HepG2 (cell line): Measurements from ENCODE around the gene SURF1. TPM values are rescaled to one million over a fixed set of nuclear protein-coding genes. Genes with fewer than 3 reads are reported as not detected.

Source experiments
- ATAC-seq: fragments of 200-7000 bp; cut with Tn5 transposase; 3 replicates; pipeline ENCODE4 v1.9.1; 2020; ENCODE audit warnings: mild to moderate bottlenecking, moderate library complexity
- BruUV-seq: library from RNA; stranded (reverse); fragments of 400-500 nt; replicated peaks from 2 replicates; lab custom pipeline; 2021; lab: Mats Ljungman, UMichigan
- CTCF ChIA-PET: fragments of 300-600 bp; formaldehyde crosslinking; extraction: SDS; loops from one replicate; lab custom pipeline; 2021; ENCODE audit warnings: low total read pairs, inconsistent platforms, low intra/inter-chr PET ratio; lab: Yijun Ruan, JAX
- POLR2A ChIA-PET: fragments of 350-600 bp; sonication (Branson Sonifier 250); formaldehyde crosslinking; loops from one replicate; lab custom pipeline; 2020; ENCODE audit warnings: antibody characterized with exemption, inconsistent platforms; lab: Yijun Ruan, JAX
- DNase-seq: peaks from one replicate; pipeline ENCODE4 v3.0.0-alpha.2; 2015; ENCODE audit warnings: low spot score
- FAIRE-seq: peaks from 3 replicates; lab custom pipeline; 2011; peaks lifted over from hg19 to GRCh38; lab: Jason Lieb, UNC
- H2AFZ ChIP-seq: one replicate; pipeline ENCODE4 v1.6.1; 2011; ENCODE audit warnings: low read length, inconsistent platforms
- H3K27ac ChIP-seq: fragments of 300-600 bp; 3 replicates; pipeline ENCODE4 v1.8.0; 2011; ENCODE audit warnings: mixed run types, mild to moderate bottlenecking, mixed read lengths, low read length, inconsistent platforms; ENCODE audit not compliant: insufficient read depth; ENCODE audit errors: extremely low read length
- H3K27me3 ChIP-seq, 2 experiments: fragments of 200-600 bp in 1 of 2; 2 replicates in 1 of 2; 3 replicates in 1 of 2; pipeline versions ENCODE4 v1.6.0 to v1.8.0; 2011; ENCODE audit warnings: low read length in 2 of 2, mild to moderate bottlenecking in 2 of 2, moderate library complexity in 2 of 2, inconsistent platforms in 1 of 2; ENCODE audit not compliant: insufficient read depth in 2 of 2, control insufficient read depth in 1 of 2
- H3K36me3 ChIP-seq, 2 experiments: fragments of 200-600 bp in 1 of 2; replicated peaks in 1 of 2; 2 replicates in 1 of 2; 3 replicates in 1 of 2; pipeline versions ENCODE4 v1.5.1 to v1.8.0; 2011; ENCODE audit warnings: low read length in 2 of 2, inconsistent platforms in 1 of 2; ENCODE audit not compliant: insufficient read depth in 2 of 2, control insufficient read depth in 1 of 2
- H3K4me1 ChIP-seq: 2 replicates; pipeline ENCODE4 v1.5.1; 2012; ENCODE audit warnings: low read length, inconsistent platforms; ENCODE audit not compliant: insufficient read depth
- H3K4me2 ChIP-seq: 2 replicates; pipeline ENCODE4 v1.6.0; 2011; ENCODE audit warnings: low read depth, low read length, inconsistent platforms
- H3K4me3 ChIP-seq, 3 experiments: fragments of 200-600 bp in 1 of 3; sonication (generic), shearing (Covaris generic) in 1 of 3; replicated peaks in 1 of 3; 2 replicates each; pipeline ENCODE4 v1.5.1; 2011 to 2016; ENCODE audit warnings: low read length in 3 of 3, inconsistent platforms in 2 of 3, low read depth in 2 of 3, mild to moderate bottlenecking in 2 of 3, control low read depth in 1 of 3, mixed read lengths in 1 of 3; ENCODE audit not compliant: insufficient read depth in 1 of 3
- H3K79me2 ChIP-seq: one replicate; pipeline ENCODE4 v1.6.1; 2011; ENCODE audit warnings: low read length, inconsistent platforms; ENCODE audit not compliant: insufficient read depth
- H3K9ac ChIP-seq: 2 replicates; pipeline ENCODE4 v1.6.0; 2011; ENCODE audit warnings: mild to moderate bottlenecking, low read depth, low read length, inconsistent platforms; ENCODE audit not compliant: insufficient read depth
- H3K9me3 ChIP-seq: 2 replicates; pipeline ENCODE4 v1.5.1; 2012; ENCODE audit warnings: mild to moderate bottlenecking, low read length
- H4K20me1 ChIP-seq: 2 replicates; pipeline ENCODE4 v1.6.0; 2011; ENCODE audit warnings: inconsistent platforms, mild to moderate bottlenecking, low read length, moderate library complexity; ENCODE audit not compliant: insufficient read depth
- GPN1 ChIP-seq: sonication (generic); formaldehyde crosslinking; IDR thresholded peaks from 2 replicates; pipeline ENCODE4 v1.5.1; 2020; ENCODE audit warnings: missing genetic modification reagents, borderline replicate concordance
- KAT7 ChIP-seq: IDR thresholded peaks from 2 replicates; pipeline ENCODE4 v1.6.1; 2018; ENCODE audit warnings: borderline replicate concordance, missing compliant biosample characterization
- MATR3 ChIP-seq: sonication (generic); formaldehyde crosslinking; IDR thresholded peaks from 2 replicates; pipeline ENCODE4 v1.4.0; 2020; ENCODE audit warnings: missing genetic modification reagents
- MBD4 ChIP-seq: IDR thresholded peaks from 2 replicates; pipeline ENCODE4 v1.6.1; 2012; ENCODE audit warnings: low read length, inconsistent platforms, borderline replicate concordance
- SALL1 ChIP-seq: sonication (generic); formaldehyde crosslinking; IDR thresholded peaks from 2 replicates; pipeline ENCODE4 v1.8.0; 2022; ENCODE audit warnings: mild to moderate bottlenecking, missing genetic modification reagents
- STAT5B ChIP-seq: sonication (generic); formaldehyde crosslinking; IDR thresholded peaks from 2 replicates; pipeline ENCODE4 v1.4.0; 2020; ENCODE audit warnings: missing genetic modification reagents
- ZNF3 ChIP-seq: IDR thresholded peaks from 2 replicates; pipeline ENCODE4 v1.7.0; 2017; ENCODE audit warnings: inconsistent platforms
- WGBS: methylation state at CpG from one replicate; pipeline ENCODE4 v1.1.6; 2017; ENCODE audit warnings: low lambda C conversion rate; 5-methylcytosine and 5-hydroxymethylcytosine counted together
- in situ Hi-C: cut with HindIII; loops from 2 replicates; pipeline ENCODE4 v1.10.0; 2017; ENCODE audit warnings: low pct_unique_long_range_greater_than_20kb; ENCODE audit not compliant: extremely low pct_ligation_motif_present
- intact Hi-C: fragments of 100-400 bp; cut with micrococcal nuclease; formaldehyde crosslinking; loops from one replicate; pipeline ENCODE4 v1.10.0; 2022; ENCODE audit not compliant: unreplicated experiment
- polyA plus RNA-seq, 8 experiments: library from polyadenylated mRNA; depleted of rRNA in 3 of 8; stranded (reverse) in 7 of 8; unstranded in 1 of 8; fragments of >200 nt; fragmentation: Illumina TruSeq in 4 of 8; extraction: Trizol in 4 of 8; gene quantifications; 2 replicates each; pipeline versions ENCODE4 v1.2.1 to v1.2.3, GENCODE V29; 2011 to 2016; ENCODE audit warnings: low read depth in 4 of 8, missing spikeins in 1 of 8, mixed read lengths in 1 of 8; ENCODE audit not compliant: insufficient read depth in 1 of 8
- total RNA-seq, 5 experiments: library from RNA; depleted of rRNA; stranded (reverse); fragments of >200 nt; fragmentation: Illumina TruSeq; extraction: Trizol; gene quantifications; 2 replicates each; pipeline ENCODE4 v1.2.3, GENCODE V29; 2016; ENCODE audit warnings: low read depth in 1 of 5
- TF ChIP-seq, protein P1 (sequence below): IDR thresholded peaks from 2 replicates; pipeline ENCODE4 v1.6.1; 2016
- TF ChIP-seq, protein P2 (sequence below): sonication (generic); formaldehyde crosslinking; IDR thresholded peaks from 2 replicates; pipeline ENCODE4 v1.5.1; 2020; ENCODE audit warnings: mild to moderate bottlenecking, missing genetic modification reagents, borderline replicate concordance
- TF ChIP-seq, protein P3 (sequence below): sonication (generic); formaldehyde crosslinking; IDR thresholded peaks from 2 replicates; pipeline ENCODE4 v1.4.0; 2020; ENCODE audit warnings: missing genetic modification reagents
- TF ChIP-seq, protein P4 (sequence below): sonication (generic); formaldehyde crosslinking; IDR thresholded peaks from 2 replicates; pipeline ENCODE4 v1.8.0; 2022; ENCODE audit warnings: missing genetic modification reagents, mild to moderate bottlenecking, borderline replicate concordance

The SURF1 gene
- total and polyA plus RNA-seq, 2 of the 13 experiments (the other 11 are each of a cell fraction or from before 2014, with no cell fraction given): 17.8 to 40.7 TPM

DNA sequence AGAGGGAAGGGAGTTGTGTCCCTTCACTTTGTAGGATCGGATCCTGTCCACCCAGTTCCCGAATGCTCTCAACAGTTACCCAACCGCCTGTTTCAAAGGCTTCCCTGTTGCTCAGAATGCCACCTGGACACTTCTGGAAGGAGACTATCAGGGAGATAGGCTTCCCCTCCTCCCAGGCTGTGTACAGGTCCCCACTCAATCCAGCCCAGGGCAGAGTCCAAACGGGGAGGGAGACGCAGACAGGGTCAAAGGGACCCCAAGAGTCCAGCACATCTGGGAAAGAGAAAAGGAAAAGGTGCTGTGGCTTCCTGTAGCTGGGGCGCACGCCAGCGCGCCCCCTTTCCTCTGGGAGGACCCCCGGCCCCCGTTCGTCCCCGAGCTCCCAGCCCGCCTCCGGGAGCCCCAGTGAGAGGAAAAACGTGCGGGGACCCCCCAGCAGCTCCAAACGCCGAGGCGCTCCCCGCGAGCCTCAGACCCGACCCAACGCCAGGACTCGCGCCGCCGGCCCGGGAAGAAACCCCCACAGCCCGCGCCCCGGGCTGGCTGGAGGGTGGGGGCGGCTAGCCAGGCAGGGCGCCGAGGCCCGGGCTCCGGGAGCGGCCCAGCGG, 18.9 kb upstream of the SURF1 start:
- Histone ChIP-seq H3K79me2 (peaks cover 53% of the 10 kb centered on the region), H4K20me1 (peaks cover 49% of the 10 kb centered on the region), H3K4me2 (peak overlapping the region; percentile 73), H3K4me1 (peaks cover 78% of the 10 kb centered on the region), H3K9ac (peak overlapping the region; percentile 99), H3K4me3 (peak overlapping the region; percentile 66 to 86 (median 76)), H3K9me3 (no peaks in the 10 kb centered on the region), H3K36me3 (peaks cover 8 to 32% of the 10 kb centered on the region in 2 experiments; a peak in 4 of 5 replicates), H2AFZ (no peak overlapping the region), H3K27ac (peak overlapping the region; percentile 97), H3K27me3 (no peaks in the 10 kb centered on the region)
- BruUV-seq: TSS peak; percentile 79
- intact Hi-C loops: no loop called here
- under 1% methylated on average over 8 of the region's 39 CpGs for WGBS
- DNase-seq (peak; percentile 67), ATAC-seq (peak; percentile 46), FAIRE-seq (peak; percentile 75)
- ChIA-PET CTCF (no interaction called here), POLR2A (interaction anchor here (0.6 to 2.0 kb wide), 11 partner anchors 9 to 650 kb away, joined by 3 to 13 read pairs (median 4); partner anchors contain the start of genes BRD3OS, CACFD1, MED22 and RPL7A)
- in situ Hi-C loops: no loop called here
- no peak for TF ChIP-seq KAT7 (CRISPR knock-in tag)
- TF ChIP-seq, protein P1, sequence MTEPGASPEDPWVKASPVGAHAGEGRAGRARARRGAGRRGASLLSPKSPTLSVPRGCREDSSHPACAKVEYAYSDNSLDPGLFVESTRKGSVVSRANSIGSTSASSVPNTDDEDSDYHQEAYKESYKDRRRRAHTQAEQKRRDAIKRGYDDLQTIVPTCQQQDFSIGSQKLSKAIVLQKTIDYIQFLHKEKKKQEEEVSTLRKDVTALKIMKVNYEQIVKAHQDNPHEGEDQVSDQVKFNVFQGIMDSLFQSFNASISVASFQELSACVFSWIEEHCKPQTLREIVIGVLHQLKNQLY: no peak
- TF ChIP-seq, protein P2, sequence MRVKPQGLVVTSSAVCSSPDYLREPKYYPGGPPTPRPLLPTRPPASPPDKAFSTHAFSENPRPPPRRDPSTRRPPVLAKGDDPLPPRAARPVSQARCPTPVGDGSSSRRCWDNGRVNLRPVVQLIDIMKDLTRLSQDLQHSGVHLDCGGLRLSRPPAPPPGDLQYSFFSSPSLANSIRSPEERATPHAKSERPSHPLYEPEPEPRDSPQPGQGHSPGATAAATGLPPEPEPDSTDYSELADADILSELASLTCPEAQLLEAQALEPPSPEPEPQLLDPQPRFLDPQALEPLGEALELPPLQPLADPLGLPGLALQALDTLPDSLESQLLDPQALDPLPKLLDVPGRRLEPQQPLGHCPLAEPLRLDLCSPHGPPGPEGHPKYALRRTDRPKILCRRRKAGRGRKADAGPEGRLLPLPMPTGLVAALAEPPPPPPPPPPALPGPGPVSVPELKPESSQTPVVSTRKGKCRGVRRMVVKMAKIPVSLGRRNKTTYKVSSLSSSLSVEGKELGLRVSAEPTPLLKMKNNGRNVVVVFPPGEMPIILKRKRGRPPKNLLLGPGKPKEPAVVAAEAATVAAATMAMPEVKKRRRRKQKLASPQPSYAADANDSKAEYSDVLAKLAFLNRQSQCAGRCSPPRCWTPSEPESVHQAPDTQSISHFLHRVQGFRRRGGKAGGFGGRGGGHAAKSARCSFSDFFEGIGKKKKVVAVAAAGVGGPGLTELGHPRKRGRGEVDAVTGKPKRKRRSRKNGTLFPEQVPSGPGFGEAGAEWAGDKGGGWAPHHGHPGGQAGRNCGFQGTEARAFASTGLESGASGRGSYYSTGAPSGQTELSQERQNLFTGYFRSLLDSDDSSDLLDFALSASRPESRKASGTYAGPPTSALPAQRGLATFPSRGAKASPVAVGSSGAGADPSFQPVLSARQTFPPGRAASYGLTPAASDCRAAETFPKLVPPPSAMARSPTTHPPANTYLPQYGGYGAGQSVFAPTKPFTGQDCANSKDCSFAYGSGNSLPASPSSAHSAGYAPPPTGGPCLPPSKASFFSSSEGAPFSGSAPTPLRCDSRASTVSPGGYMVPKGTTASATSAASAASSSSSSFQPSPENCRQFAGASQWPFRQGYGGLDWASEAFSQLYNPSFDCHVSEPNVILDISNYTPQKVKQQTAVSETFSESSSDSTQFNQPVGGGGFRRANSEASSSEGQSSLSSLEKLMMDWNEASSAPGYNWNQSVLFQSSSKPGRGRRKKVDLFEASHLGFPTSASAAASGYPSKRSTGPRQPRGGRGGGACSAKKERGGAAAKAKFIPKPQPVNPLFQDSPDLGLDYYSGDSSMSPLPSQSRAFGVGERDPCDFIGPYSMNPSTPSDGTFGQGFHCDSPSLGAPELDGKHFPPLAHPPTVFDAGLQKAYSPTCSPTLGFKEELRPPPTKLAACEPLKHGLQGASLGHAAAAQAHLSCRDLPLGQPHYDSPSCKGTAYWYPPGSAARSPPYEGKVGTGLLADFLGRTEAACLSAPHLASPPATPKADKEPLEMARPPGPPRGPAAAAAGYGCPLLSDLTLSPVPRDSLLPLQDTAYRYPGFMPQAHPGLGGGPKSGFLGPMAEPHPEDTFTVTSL (CRISPR knock-in tag): no peak
- TF ChIP-seq MATR3 (CRISPR knock-in tag): no peak
- TF ChIP-seq, protein P3, sequence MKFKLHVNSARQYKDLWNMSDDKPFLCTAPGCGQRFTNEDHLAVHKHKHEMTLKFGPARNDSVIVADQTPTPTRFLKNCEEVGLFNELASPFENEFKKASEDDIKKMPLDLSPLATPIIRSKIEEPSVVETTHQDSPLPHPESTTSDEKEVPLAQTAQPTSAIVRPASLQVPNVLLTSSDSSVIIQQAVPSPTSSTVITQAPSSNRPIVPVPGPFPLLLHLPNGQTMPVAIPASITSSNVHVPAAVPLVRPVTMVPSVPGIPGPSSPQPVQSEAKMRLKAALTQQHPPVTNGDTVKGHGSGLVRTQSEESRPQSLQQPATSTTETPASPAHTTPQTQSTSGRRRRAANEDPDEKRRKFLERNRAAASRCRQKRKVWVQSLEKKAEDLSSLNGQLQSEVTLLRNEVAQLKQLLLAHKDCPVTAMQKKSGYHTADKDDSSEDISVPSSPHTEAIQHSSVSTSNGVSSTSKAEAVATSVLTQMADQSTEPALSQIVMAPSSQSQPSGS (CRISPR knock-in tag): no peak
- TF ChIP-seq, protein P4, sequence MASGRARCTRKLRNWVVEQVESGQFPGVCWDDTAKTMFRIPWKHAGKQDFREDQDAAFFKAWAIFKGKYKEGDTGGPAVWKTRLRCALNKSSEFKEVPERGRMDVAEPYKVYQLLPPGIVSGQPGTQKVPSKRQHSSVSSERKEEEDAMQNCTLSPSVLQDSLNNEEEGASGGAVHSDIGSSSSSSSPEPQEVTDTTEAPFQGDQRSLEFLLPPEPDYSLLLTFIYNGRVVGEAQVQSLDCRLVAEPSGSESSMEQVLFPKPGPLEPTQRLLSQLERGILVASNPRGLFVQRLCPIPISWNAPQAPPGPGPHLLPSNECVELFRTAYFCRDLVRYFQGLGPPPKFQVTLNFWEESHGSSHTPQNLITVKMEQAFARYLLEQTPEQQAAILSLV (CRISPR knock-in tag): no peak
- TF ChIP-seq ZNF3: no peak; the same call in 1 of the 2 replicates
- no peak for TF ChIP-seq MBD4
- TF ChIP-seq SALL1 (CRISPR knock-in tag): no peak
- no peak for TF ChIP-seq STAT5B (CRISPR knock-in tag)
- no peak for TF ChIP-seq GPN1 (CRISPR knock-in tag)
